Panc1 (cell line): ENCODE measurements around the gene LRRC49. TPM values are rescaled to one million over a fixed set of nuclear protein-coding genes. Genes with fewer than 3 reads are reported as not detected.
"Not testable (repeated sequence)": the region's sequence is repeated elsewhere in the genome, so short reads cannot be mapped to it uniquely, and the experiment has no call there.

ENCODE experiments used
- ATAC-seq: fragments of 200-7000 bp; cut with Tn5 transposase; 2 replicates; pipeline ENCODE4 v1.9.1; 2020; ENCODE audit warnings: mild to moderate bottlenecking, moderate library complexity
- BruUV-seq: library from RNA; stranded (reverse); fragments of 400-500 nt; replicated peaks from 2 replicates; lab custom pipeline; 2021; lab: Mats Ljungman, UMichigan
- CTCF ChIA-PET: fragments of 300-600 bp; sonication (Branson Sonifier 250); formaldehyde crosslinking; loops from one replicate; lab custom pipeline; 2022; ENCODE audit warnings: antibody characterized with exemption; lab: Charles Lee
- POLR2A ChIA-PET: fragments of 300-600 bp; sonication (Branson Sonifier 250); formaldehyde crosslinking; loops from one replicate; lab custom pipeline; 2022; ENCODE audit warnings: antibody characterized with exemption; lab: Charles Lee
- DNase-seq: peaks from one replicate; pipeline ENCODE4 v3.0.0-alpha.2; 2010; ENCODE audit warnings: low read depth, low spot score
- H3K27ac ChIP-seq: 2 replicates; pipeline ENCODE4 v1.5.1; 2011; ENCODE audit warnings: mild to moderate bottlenecking, low read length, inconsistent platforms
- H3K27me3 ChIP-seq: fragments of 200-500 bp; sonication (Bioruptor generic); 2 replicates; pipeline ENCODE4 v1.6.0; 2014; ENCODE audit warnings: low read length, inconsistent platforms; ENCODE audit not compliant: control insufficient read depth, insufficient read depth
- H3K36me3 ChIP-seq: fragments of 200-500 bp; sonication (Bioruptor generic); 2 replicates; pipeline ENCODE4 v1.5.1; 2014; ENCODE audit warnings: inconsistent platforms, mild to moderate bottlenecking, low read length, moderate library complexity; ENCODE audit not compliant: control insufficient read depth, insufficient read depth
- H3K4me1 ChIP-seq: 2 replicates; pipeline ENCODE4 v1.5.1; 2011; ENCODE audit warnings: inconsistent platforms, mild to moderate bottlenecking, low read length, moderate library complexity; ENCODE audit not compliant: control insufficient read depth, insufficient read depth
- H3K4me3 ChIP-seq, 2 experiments: 2 replicates each; pipeline ENCODE4 v1.5.1; 2011 to 2012; ENCODE audit warnings: low read depth in 2 of 2, low read length in 2 of 2, mild to moderate bottlenecking in 2 of 2, inconsistent platforms in 1 of 2, moderate library complexity in 1 of 2
- H3K9me3 ChIP-seq: fragments of 200-500 bp; sonication (Bioruptor generic); 2 replicates; pipeline ENCODE4 v1.5.1; 2014; ENCODE audit warnings: low read depth, mild to moderate bottlenecking, inconsistent platforms, low read length, moderate library complexity; ENCODE audit not compliant: control insufficient read depth, insufficient read depth
- POLR2AphosphoS5 ChIP-seq: IDR thresholded peaks from 2 replicates; pipeline ENCODE4 v1.6.1; 2012; ENCODE audit warnings: mild to moderate bottlenecking, low read depth, low read length, moderate library complexity
- REST ChIP-seq, 2 experiments: IDR thresholded peaks; 2 replicates each; pipeline ENCODE4 v1.6.1; 2011 to 2012; ENCODE audit warnings: low read depth in 2 of 2, control low read depth in 1 of 2, low read length in 1 of 2, mild to moderate bottlenecking in 1 of 2, moderate library complexity in 1 of 2; ENCODE audit not compliant: insufficient read depth in 1 of 2
- SIN3A ChIP-seq: IDR thresholded peaks from 2 replicates; pipeline ENCODE4 v1.6.1; 2012; ENCODE audit warnings: low read depth, mild to moderate bottlenecking, low read length, moderate library complexity, borderline replicate concordance; ENCODE audit not compliant: insufficient read depth
- TCF7L2 ChIP-seq: IDR thresholded peaks from 2 replicates; pipeline ENCODE4 v1.6.1; 2011; ENCODE audit warnings: mild to moderate bottlenecking, low read depth, low read length, inconsistent platforms
- in situ Hi-C: cut with HindIII; loops from 2 replicates; pipeline ENCODE4 v1.10.0; 2016; ENCODE audit warnings: low sequenced_read_pairs, low pct_unique_long_range_greater_than_20kb
- intact Hi-C: fragments of 100-400 bp; cut with micrococcal nuclease; formaldehyde crosslinking; loops from one replicate; pipeline ENCODE4 v1.10.0; 2022; ENCODE audit not compliant: unreplicated experiment
- total RNA-seq: library from RNA; stranded (reverse); gene quantifications from one replicate; pipeline ENCODE4 v1.2.1, GENCODE V29; 2021; ENCODE audit not compliant: unreplicated experiment
- TF ChIP-seq, protein P1 (sequence below): fragments of 450-650 bp; IDR thresholded peaks from 2 replicates; pipeline ENCODE4 v1.5.1; 2017; ENCODE audit warnings: mild to moderate bottlenecking

LRRC49 gene
- total RNA-seq, 1 experiment from 2014 or later, result 8.3 TPM

DNA sequence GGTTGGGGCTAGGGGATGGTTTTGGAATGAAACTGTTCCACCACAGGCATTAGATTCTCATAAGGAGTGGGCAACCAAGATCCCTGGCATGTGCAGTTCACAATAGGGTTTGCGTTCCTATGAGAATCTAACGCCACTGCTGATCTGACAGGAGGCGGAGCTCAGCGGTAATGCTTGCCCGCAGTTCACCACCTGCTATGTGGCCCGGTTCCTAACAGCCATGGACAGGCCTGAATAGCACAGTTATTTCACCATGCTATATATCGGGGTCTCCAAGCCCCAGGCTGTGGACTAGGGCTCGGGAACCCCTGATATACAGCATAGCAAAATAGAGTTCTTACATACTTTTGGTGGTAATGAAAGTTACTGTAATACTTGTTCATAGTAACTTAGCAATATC is 122.7 kb downstream of the LRRC49 start:
- in situ Hi-C loops, result no loop called here
- BruUV-seq, result no TSS peak
- ChIA-PET POLR2A (no interaction called here), CTCF (no interaction called here)
- TF ChIP-seq REST (IDR thresholded peaks at IDR 0.05; ENCODE audit: insufficient read depth in 1 of 2, low read depth in 2 of 2, low read length in 1 of 2) (no peak), POLR2AphosphoS5 (no peak), TCF7L2 (no peak), SIN3A (no peak)
- TF ChIP-seq, protein P1, sequence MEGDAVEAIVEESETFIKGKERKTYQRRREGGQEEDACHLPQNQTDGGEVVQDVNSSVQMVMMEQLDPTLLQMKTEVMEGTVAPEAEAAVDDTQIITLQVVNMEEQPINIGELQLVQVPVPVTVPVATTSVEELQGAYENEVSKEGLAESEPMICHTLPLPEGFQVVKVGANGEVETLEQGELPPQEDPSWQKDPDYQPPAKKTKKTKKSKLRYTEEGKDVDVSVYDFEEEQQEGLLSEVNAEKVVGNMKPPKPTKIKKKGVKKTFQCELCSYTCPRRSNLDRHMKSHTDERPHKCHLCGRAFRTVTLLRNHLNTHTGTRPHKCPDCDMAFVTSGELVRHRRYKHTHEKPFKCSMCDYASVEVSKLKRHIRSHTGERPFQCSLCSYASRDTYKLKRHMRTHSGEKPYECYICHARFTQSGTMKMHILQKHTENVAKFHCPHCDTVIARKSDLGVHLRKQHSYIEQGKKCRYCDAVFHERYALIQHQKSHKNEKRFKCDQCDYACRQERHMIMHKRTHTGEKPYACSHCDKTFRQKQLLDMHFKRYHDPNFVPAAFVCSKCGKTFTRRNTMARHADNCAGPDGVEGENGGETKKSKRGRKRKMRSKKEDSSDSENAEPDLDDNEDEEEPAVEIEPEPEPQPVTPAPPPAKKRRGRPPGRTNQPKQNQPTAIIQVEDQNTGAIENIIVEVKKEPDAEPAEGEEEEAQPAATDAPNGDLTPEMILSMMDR, result no peak
- H3K4me3 ChIP-seq, result no peak overlapping the region
- H3K9me3 ChIP-seq, result peaks cover 4% of the 10 kb centered on the region; the same call in 1 of the 2 replicates
- ATAC-seq (no peak), DNase-seq (no peak)
- H3K27ac ChIP-seq, result no peak overlapping the region
- no peaks in the 10 kb centered on the region for H3K27me3 ChIP-seq
- H3K36me3 ChIP-seq, result no peaks in the 10 kb centered on the region
- intact Hi-C loops, result no loop called here
- peaks cover 6% of the 10 kb centered on the region; the same call in 1 of the 2 replicates for H3K4me1 ChIP-seq

- BruUV-seq, in situ Hi-C loops, H3K27ac ChIP-seq, CTCF ChIA-PET, POLR2A ChIA-PET, intact Hi-C loops, DNase-seq, H3K4me1 ChIP-seq, H3K9me3 ChIP-seq, ATAC-seq, H3K4me3 ChIP-seq, H3K27me3 ChIP-seq, H3K36me3 ChIP-seq: not testable (repeated sequence)
Measured at GRCh38 chr15:71031232-71031631, 138.6 kb downstream of the LRRC49 start.

DNA sequence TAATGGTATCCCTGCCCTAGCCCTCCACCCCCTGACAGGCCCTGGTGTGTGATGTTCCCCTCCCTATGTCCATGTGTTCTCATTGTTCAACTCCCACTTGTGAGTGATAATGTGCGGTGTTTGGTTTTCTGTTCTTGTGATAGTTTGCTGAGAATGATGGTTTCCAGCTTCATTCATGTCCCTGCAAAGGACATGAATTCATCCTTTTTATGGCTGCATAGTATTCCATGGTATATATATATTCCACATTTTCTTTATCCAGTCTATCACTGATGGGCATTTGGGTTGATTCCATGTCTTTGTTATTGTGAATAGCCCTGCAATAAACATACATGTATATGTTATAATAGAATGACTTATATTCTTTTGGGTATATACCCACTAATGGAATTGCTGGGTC is 142.9 kb downstream of the LRRC49 start:
- H3K27me3 ChIP-seq, ATAC-seq, in situ Hi-C loops, intact Hi-C loops, DNase-seq, H3K9me3 ChIP-seq, POLR2A ChIA-PET, H3K4me3 ChIP-seq, H3K4me1 ChIP-seq, CTCF ChIA-PET, H3K36me3 ChIP-seq, BruUV-seq, H3K27ac ChIP-seq: not testable (repeated sequence)
